Upper lobe of left lung (tissue), 4 donors: ENCODE measurements around the gene DTNA.

Experiments
- CTCF ChIP-seq, 6 experiments: fragments of 450-650 bp in 4 of 6; fragments of 200-600 bp in 2 of 6; sonication (generic) in 2 of 6; IDR thresholded peaks; one replicate each; pipeline ENCODE4 v1.5.1; 2016 to 2019; ENCODE audit warnings: antibody characterized with exemption in 6 of 6
- POLR2A ChIP-seq, 4 donors: fragments of 450-650 bp; IDR thresholded peaks; one replicate each; pipeline ENCODE4 v1.5.1; 2016 to 2017; ENCODE audit warnings: antibody characterized with exemption in 4 of 4, mild to moderate bottlenecking in 2 of 4

DNA sequence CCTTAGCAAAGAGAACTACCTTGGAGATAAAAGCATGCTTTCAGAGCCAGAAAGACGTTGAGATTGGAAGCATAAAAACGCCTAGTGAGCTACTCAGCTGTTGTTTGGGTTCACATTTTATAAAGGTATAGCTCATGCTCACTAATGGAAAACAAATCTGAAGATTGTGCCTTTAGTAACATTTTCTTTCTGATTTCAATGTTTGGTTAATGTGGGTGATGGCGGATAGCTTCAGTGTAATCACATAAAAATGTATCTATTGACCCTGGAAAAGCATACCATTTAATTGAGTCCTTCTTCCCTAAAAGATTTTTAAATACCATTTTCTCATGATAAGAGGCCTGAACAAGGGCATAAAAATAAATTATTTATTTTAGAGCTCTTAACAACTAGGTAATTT, 73.4 kb downstream of the DTNA start:
- TF ChIP-seq CTCF (IDR thresholded peaks at IDR 0.05) (no peak), POLR2A (IDR thresholded peaks at IDR 0.05) (no peak)
